GM19452 (cell line): ENCODE results near the gene TC2N.
"Not testable (repeated sequence)": the region's sequence is repeated elsewhere in the genome, so short reads cannot be mapped to it uniquely, and the experiment has no call there.

ENCODE experiments used
- ATAC-seq: cut with Tn5 transposase; IDR thresholded peaks from one replicate; pipeline ENCODE4 v1.9.1; 2021; ENCODE audit not compliant: unreplicated experiment

The TC2N gene

GRCh38 chr14:91755570-91756295, 111.6 kb downstream of the TC2N start:
- ATAC-seq: no peak

GRCh38 chr14:91754819-91755218, 112.5 kb downstream of the TC2N start:
- ATAC-seq: no peak

GRCh38 chr14:91754185-91754584, 113.2 kb downstream of the TC2N start:
- no peak for ATAC-seq

- no peak for ATAC-seq
Measured at GRCh38 chr14:91753501-91754128, 113.7 kb downstream of the TC2N start.

- ATAC-seq: no peak
Measured at GRCh38 chr14:91752961-91753360, 114.4 kb downstream of the TC2N start.

GRCh38 chr14:91751719-91752118, 115.6 kb downstream of the TC2N start:
- no peak for ATAC-seq

GRCh38 chr14:91750634-91751198, 116.6 kb downstream of the TC2N start:
- ATAC-seq: no peak

GRCh38 chr14:91749868-91750267, 117.5 kb downstream of the TC2N start:
- no peak for ATAC-seq

- ATAC-seq: no peak
Measured at GRCh38 chr14:91748049-91748448, 119.3 kb downstream of the TC2N start.

GRCh38 chr14:91745344-91745743, 122.0 kb downstream of the TC2N start:
- no peak for ATAC-seq

GRCh38 chr14:91744068-91744480, 123.3 kb downstream of the TC2N start:
- ATAC-seq: no peak

- ATAC-seq: no peak
Measured at GRCh38 chr14:91743305-91743653, 124.1 kb downstream of the TC2N start.

- no peak for ATAC-seq
Measured at GRCh38 chr14:91742621-91743304, 124.6 kb downstream of the TC2N start.

- ATAC-seq: not testable (repeated sequence)
Measured at GRCh38 chr14:91739867-91740266, 127.5 kb downstream of the TC2N start.

- no peak for ATAC-seq
Measured at GRCh38 chr14:91737619-91738018, 129.7 kb downstream of the TC2N start.

GRCh38 chr14:91732859-91733477, 134.4 kb downstream of the TC2N start:
- ATAC-seq: no peak

- ATAC-seq: no peak
Measured at GRCh38 chr14:91732439-91732838, 134.9 kb downstream of the TC2N start.

- no peak for ATAC-seq
Measured at GRCh38 chr14:91731986-91732385, 135.3 kb downstream of the TC2N start, which contains the start of gene CATSPERB. TSS of gene CATSPERB (minus strand) at chr14:91732086. CDS start at chr14:91729479, 2,607 bp downstream.

- no peak for ATAC-seq
Measured at GRCh38 chr14:91731018-91731417, 136.3 kb downstream of the TC2N start.

- ATAC-seq: no peak
Measured at GRCh38 chr14:91729756-91730155, 137.6 kb downstream of the TC2N start.
